HG03442 (cell line): Measurements from ENCODE around the gene GDF7.

Experiments used
- ATAC-seq: cut with Tn5 transposase; IDR thresholded peaks from one replicate; pipeline ENCODE4 v1.9.1; 2021; ENCODE audit warnings: mild to moderate bottlenecking, moderate library complexity; ENCODE audit not compliant: unreplicated experiment

The GDF7 gene

DNA sequence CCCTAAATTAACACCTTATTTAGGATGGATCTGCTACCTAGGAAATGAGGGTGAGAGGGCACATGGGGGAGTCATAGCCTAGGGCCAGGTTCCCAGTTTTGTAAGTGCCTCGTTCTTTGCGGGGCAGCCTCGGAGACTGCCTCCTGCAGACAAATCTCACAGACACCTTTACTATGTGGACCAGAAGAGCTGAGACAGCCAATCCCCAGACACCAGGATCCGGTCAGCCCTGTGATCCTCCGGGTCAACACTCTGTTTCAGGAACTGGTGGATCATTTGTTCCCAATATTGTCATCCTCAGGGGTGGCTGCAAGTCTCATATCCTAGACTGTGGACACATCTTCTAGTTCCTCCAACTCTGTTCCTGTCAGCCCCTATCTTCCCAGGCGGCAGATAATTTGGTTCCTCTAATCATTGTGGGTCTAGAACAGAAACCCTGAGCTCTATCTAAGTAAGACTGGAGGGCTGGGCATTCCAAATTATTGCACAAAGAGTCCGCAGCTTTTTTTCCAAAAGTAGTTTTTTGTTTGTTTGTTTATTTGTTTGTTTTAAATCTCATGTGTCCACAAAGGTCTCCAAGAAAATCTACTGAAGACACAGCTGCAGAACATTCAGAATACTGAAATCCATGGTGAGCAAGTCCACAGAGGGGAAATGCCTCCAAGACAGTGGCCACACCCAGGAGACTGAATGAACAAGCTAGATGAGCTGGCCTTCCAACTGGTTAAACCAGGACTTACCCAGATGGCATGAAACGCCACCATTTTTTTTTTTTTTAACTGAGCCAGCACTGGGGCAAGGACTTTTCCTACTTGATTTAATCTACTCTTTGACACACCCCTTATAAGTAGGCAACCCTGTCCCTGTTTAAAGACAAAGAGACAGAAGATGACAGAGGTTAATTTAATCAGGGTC is 6.2 kb upstream of the GDF7 start:
- ATAC-seq = no peak

GRCh38 chr2:20661421-20662307 is 5.3 kb upstream of the GDF7 start:
- ATAC-seq = peak; percentile 68

- ATAC-seq = no peak
Observed at GRCh38 chr2:20662308-20662937, 4.5 kb upstream of the GDF7 start.

- no peak for ATAC-seq
Observed at GRCh38 chr2:20663196-20664070, 3.5 kb upstream of the GDF7 start.

DNA sequence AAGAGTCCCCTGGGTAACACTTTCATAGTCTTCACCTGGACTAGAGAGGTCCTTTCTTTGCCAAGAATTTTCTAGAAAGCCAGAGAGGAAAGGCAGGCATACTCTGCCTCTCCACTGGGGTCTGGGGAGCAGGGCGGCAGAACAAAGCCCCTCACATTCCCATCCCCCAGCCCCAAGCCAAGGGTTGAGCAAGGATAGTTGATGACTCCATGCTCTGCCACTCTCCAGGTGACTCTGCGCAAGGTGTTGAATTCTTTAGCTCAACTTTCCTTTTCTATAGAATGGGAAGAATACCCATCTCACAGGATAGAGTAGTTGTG is 2.9 kb upstream of the GDF7 start:
- ATAC-seq = no peak

DNA sequence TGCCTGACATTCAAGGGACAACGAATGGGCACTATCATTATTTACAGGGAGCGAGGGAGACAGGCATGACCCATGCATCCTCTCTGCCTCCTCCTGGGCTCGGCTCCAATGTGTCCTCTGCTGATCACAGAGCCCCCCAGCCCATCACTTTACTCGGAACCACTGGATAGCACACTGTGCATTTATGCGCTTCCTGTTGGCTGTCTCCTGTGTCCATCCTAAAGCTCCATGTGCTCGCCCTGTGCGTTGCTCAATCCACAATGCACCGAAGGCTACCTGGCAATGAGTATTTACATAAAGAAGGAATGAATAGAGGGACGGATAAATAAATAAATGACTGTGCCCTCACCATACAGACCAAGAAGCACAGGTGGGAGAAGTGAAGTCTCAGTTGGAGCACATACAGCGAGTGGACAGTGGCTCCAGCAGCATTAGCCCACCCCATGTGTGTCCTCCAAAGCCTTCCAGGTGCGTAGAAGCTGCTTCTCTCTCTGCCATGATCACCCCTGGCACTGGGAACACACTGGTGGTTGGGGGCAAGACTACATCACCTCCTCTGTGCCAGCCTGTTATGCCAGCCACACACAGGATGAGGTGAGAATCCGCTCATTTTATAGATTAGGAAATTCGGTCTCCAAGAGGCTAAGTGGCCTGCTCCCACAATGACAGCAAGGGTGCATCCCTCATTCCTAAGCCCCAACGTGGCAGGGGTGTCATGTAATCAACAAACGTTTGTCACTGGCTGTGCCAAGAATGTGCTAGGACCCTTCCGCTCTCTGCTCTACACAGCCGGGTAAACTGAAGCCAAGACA is 2.3 kb upstream of the GDF7 start:
- no peak for ATAC-seq

DNA sequence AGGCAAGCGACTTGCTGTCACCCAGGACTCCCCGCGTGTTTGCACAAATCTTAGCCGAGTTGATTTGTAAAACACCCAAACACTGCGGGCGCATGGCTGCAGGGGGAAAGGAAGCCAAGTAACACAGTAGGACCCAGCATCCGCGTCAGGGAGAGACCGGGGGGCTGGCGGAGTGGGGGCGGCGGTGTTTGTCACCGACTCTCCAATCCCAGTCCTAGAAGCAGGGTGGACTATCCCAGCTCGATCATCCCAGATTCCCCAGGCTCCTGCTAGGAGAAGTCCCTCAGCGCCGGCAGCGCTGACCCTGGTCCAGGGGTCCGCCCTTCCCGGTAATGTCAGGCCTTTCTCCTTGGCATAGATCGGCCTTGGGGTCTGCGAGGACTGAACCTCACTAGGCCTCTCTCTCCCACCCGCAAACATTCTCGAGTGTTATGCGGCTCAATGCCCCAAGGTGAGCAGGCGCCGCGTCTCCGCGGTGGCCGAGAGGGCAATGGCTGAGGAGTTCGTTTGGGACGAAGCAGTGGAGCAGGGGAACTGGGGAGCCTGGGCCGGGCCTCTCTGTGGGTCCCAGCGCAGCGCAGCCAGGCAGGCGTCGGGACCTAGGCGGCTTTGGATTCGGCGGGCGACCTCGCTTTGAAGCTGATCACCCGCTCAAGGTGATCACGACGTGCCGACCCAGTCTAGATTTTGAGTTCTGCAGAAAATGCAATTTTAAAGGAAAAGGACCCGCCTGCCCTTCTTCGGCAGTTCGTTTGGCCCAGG is 1.5 kb upstream of the GDF7 start:
- no peak for ATAC-seq

DNA sequence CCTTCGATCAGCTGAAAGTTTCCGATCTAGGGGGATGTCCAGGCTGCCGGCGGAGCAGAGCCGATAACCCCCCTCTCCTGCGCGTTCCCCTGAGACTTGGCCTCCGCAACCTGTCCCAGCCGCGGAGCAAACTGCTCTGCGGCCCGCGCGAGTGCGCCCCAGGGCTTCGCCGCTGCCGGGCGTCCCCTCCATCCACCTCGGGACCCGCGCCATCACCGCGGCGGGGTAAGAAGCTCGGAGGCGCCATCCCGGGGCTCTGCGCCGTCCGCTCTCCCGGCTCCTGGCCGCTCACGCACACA is 990 bp upstream of the GDF7 start:
- ATAC-seq = peak; percentile 5

DNA sequence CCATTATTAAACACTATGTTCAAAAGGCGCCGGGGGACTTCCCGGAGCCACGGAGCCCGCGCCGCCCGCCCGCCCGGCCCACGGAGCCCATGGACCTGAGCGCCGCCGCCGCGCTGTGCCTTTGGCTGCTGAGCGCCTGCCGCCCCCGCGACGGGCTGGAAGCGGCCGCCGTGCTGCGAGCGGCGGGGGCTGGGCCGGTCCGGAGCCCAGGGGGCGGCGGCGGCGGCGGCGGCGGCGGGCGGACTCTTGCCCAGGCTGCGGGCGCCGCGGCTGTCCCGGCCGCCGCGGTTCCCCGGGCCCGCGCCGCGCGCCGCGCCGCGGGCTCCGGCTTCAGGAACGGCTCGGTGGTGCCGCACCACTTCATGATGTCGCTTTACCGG is 197 bp downstream of the GDF7 start:
- peak; percentile 29 for ATAC-seq

DNA sequence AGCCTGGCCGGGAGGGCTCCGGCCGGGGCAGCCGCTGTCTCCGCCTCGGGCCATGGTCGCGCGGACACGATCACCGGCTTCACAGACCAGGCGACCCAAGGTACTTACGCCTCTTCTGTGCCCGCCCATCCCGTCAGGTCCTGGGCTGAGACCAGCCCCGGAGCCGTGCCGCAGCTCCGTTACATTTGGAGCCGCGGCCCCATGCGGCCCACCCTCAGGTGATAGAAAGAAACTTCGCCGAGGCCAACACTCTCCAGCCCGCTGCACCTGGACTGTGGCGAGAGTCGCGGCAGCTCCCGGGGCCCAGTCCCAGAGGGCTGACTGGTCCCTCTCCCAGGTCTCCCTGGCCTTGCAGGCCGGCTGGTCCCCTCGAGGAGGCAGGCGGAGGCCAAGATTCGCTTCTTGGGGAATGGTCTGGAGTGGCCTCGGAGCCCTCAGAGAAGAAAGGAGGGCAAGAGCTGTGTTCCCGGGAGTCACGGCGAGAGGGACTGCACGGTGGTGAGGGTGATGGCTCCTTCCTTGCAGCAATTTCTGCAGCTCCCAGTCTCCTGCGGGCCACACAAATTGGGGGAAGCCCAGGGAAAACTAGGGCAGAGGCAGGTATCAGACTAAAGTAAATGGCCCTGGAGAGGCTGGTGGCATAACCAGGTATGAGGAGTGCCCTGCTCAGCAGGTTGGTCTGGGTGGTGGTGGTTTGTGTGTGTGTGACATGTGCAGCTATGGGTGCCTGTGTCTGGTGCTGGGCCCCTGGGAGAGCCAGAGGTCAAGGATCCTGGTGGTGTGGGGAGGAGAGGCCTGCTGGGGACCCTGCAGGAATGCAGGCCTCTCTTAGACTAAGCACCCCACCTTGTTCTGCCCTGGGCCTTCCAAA is 822 bp downstream of the GDF7 start:
- peak; percentile 17 for ATAC-seq

DNA sequence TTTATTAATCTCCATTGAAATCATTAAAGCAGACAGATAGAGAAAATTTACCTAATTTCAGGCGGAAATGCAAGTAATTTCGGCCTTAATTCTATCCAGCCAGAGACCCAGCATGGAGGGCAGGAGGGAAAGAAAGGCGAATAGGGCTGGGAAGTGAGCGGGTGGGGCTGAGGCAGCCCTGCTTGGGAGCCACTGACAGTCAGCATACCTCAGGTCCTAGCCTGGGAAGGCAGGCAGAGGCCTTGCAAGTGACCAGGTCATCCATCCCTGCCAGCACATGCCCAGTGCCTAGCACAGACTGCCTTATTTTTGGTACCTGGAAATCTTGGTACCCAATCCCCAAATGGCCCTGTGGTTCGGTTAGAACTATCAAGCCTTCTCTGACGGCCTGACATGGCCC is 1.5 kb downstream of the GDF7 start:
- no peak for ATAC-seq

GRCh38 chr2:20668871-20669475 is 2.0 kb downstream of the GDF7 start:
- ATAC-seq = no peak

DNA sequence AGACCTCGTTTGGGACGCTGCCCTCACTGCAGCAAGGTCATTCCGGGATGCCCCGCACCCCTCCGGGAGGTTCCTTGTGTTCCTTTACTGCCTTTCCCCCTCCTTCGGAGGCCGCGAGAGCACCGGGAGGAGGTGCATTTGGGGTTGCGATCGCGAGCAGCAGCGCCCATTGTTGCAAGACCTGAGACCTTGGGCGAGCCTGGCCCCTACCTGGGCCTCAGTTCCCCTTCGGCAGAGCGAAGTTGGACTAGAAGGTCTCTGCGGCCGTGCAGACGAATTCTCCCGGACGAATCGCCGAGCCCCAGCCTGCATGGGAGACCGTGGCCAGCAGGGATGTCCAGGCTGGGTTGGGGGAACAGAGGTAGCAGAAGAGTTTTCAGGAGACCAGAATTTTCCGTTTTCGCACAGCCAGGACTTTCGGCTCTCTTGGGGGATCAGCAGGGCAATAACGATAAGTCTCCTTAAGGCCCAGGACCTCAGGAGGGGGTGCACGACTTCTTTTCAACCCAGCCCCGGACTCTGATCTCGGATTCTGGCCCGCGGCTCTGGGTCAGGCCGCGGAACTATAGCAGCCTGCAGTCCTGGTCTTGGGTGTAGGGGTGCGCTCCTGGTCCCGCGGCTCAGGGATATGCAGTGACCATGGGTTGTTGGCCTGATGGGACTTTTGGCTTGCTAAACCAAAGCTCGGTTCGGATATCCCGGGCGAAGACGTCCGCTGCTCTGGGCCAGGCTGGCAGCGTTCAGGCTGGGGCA is 2.8 kb downstream of the GDF7 start:
- no peak for ATAC-seq

GRCh38 chr2:20670315-20671035 is 3.5 kb downstream of the GDF7 start:
- ATAC-seq = no peak

GRCh38 chr2:20671036-20671735 is 4.2 kb downstream of the GDF7 start:
- no peak for ATAC-seq

DNA sequence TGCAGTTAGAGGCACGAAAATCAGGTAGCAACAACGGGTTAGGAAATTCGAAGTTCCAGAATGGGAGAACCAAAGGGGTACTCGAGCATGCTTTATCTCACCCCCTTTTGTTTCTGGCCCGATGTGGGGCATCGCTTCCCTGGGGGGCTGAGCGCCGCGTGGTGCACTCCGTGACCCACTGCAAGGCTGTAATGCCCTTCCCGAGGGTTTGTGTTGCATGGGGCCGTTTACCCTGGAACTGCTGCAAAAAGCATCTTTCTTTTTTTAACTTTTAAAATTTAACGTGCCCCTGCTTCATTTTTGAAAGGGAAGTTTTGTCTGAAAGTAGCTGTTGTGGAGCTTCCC is 4.8 kb downstream of the GDF7 start:
- no peak for ATAC-seq
